Lower lobe of right lung (tissue), 2 donors: ENCODE results near the gene SLC12A4. TPM values are rescaled to one million over a fixed set of nuclear protein-coding genes. Genes with fewer than 3 reads are reported as not detected.

Experiments
- ATAC-seq, 2 donors: fragments of 200-7000 bp; cut with Tn5 transposase; one replicate each; pipeline ENCODE4 v1.9.1; 2020 to 2022; ENCODE audit warnings: mild to moderate bottlenecking in 2 of 2, moderate library complexity in 2 of 2
- DNase-seq: peaks from one replicate; pipeline ENCODE4 v3.0.0-alpha.2; 2020
- H3K27ac ChIP-seq: fragments of 200-600 bp; one replicate; pipeline ENCODE4 v1.8.0; 2022
- H3K27me3 ChIP-seq: fragments of 200-600 bp; one replicate; pipeline ENCODE4 v1.8.0; 2022; ENCODE audit warnings: low read depth
- H3K36me3 ChIP-seq: fragments of 200-600 bp; one replicate; pipeline ENCODE4 v1.8.0; 2022; ENCODE audit warnings: mild to moderate bottlenecking
- H3K4me1 ChIP-seq: fragments of 200-600 bp; one replicate; pipeline ENCODE4 v1.8.0; 2022
- H3K4me3 ChIP-seq: fragments of 200-600 bp; one replicate; pipeline ENCODE4 v1.8.0; 2022; ENCODE audit warnings: mild to moderate bottlenecking
- H3K9me3 ChIP-seq: fragments of 200-600 bp; one replicate; pipeline ENCODE4 v1.8.0; 2022
- intact Hi-C: fragments of 100-400 bp; cut with DNase I; formaldehyde crosslinking; loops from one replicate; pipeline ENCODE4 v1.11.0; 2022
- total RNA-seq: library from RNA; stranded (reverse); fragmentation: NEBNext Ultra II Directional; extraction: Animal tissue kit (Norgen Biotek cat#: 25700); gene quantifications from one replicate; pipeline ENCODE4 v1.2.1, GENCODE V29; 2021
- TF ChIP-seq, protein P1 (sequence below): fragments of 200-600 bp; IDR thresholded peaks from one replicate; pipeline ENCODE4 v1.8.0; 2022; ENCODE audit warnings: antibody characterized with exemption, mild to moderate bottlenecking
- donor health status: DM: no; HTN: yes; CAD: no; lungs with severe emphysema.

SLC12A4 gene
- total RNA-seq, 1 donor from 2014 or later: 80.3 TPM

DNA sequence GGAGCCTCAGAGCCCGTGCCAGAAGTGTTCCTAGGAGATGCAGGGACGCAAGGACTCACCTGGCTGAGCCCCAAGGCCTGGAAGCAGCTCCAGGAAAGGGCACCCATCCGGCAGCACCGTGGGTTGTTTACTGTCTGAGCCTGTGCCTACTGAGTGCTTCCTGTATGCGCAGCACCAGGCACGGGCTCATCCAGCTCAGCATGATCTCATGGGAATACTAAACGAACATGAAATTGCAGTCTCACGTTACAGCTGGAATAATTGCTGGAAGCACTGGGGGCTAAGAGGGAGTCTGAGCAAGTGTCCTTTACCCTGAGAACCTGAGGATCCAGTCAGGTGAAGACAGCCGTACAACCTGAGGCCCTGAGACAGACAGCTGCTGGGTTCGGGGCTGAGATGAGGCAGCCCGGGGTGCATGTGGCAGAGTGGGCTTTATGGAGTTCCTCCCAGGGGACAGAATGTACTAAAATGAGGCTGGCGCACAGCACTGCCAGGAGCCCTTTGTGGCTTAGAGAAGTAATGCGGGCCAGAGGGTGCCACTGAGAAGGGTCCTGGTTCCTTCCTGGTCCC, 42.2 kb downstream of the SLC12A4 start:
- peak; percentile 58 for DNase-seq
- peaks cover 59% of the 10 kb centered on the region for H3K36me3 ChIP-seq

DNA sequence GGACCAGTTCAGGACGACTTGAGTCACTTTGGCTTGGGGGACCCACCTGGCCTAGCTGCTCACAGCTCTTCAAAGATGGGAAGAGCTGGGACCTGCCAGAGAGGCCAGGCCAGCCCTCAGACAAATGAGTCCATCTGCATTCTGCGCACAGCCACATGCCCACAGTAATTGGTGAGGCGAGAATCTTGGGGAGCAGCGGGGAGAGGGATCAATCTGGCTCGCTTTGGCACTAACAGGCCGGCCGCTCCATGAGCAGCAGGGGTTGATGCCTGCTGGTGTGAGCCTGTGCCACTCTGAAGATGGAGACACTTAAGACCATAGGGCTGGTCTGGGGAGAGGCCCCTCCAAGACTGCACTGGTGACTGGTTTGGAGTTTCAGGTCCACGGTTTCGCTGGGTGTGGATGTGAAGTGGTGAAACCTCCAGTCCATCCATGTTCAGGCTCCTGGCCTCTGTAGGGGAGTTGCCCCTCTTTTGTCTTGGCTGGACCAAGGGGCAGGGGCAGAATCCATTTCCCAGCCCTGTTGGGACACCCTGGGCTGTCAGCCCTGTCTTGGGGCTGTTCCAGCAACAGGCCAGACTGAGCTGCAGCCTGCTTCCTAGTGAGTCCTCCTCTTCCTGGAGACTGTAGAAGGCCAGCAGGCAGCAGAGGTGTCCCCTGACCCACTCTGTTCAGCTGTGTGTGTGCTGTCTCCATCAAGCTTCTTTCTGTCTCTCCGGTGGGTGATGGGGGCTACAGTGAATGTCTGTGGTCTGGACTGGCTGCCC, 44.1 kb downstream of the SLC12A4 start:
- no peaks in the 10 kb centered on the region for H3K27me3 ChIP-seq
- H3K36me3 ChIP-seq: peaks cover 58% of the 10 kb centered on the region
- DNase-seq: no peak
- H3K9me3 ChIP-seq: no peaks in the 10 kb centered on the region
- no peak for ATAC-seq
- intact Hi-C loops: no loop called here
- H3K4me3 ChIP-seq: no peak overlapping the region
- no peak overlapping the region for H3K27ac ChIP-seq
- peaks cover 31% of the 10 kb centered on the region for H3K4me1 ChIP-seq
- TF ChIP-seq, protein P1, sequence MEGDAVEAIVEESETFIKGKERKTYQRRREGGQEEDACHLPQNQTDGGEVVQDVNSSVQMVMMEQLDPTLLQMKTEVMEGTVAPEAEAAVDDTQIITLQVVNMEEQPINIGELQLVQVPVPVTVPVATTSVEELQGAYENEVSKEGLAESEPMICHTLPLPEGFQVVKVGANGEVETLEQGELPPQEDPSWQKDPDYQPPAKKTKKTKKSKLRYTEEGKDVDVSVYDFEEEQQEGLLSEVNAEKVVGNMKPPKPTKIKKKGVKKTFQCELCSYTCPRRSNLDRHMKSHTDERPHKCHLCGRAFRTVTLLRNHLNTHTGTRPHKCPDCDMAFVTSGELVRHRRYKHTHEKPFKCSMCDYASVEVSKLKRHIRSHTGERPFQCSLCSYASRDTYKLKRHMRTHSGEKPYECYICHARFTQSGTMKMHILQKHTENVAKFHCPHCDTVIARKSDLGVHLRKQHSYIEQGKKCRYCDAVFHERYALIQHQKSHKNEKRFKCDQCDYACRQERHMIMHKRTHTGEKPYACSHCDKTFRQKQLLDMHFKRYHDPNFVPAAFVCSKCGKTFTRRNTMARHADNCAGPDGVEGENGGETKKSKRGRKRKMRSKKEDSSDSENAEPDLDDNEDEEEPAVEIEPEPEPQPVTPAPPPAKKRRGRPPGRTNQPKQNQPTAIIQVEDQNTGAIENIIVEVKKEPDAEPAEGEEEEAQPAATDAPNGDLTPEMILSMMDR: no peak

More for the DNA sequence above, 42.2 kb downstream of the SLC12A4 start:
- Histone ChIP-seq H3K27me3 (no peaks in the 10 kb centered on the region), H3K9me3 (no peaks in the 10 kb centered on the region), H3K4me1 (peaks cover 31% of the 10 kb centered on the region), H3K4me3 (no peak overlapping the region), H3K27ac (peak overlapping the region; percentile 56)
- peak in 1 of 2 donors; percentile 18 for ATAC-seq
- TF ChIP-seq, protein P1: no peak
- intact Hi-C loops: no loop called here

DNA sequence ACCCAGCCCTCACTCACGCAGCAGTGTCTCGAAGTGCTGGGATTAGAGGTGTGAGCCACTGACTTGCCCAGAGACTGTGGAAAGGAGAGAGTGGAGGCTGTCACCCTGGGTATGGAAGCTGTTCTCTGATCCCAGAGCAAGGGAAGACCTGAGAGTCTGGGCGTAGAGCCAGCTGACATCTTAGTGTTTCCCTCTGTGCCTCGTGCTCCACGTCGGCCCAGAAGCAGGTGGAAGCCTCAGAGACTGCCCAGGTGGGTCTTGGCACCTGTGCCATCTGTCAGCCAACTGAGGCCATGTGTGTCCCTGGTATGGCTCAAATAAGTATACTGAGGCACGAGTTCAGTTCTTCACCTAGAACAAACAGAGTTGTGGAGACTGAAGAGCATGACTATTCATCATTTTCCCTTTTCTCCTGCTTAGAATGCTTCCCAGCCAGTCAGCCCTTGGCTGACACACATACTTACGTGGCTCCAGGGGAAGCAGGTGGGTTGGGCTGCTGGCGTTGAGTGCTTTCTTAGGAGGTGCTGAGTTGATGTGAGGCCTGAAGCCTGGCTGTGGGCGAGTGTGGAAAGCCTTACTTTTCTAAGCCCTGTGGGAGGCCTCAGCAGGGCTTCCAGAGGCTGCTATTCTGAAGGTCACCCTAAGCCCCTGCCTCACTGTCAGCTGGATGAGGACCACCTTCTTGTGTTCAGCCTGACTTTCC, 44.9 kb downstream of the SLC12A4 start:
- Histone ChIP-seq H3K36me3 (peaks cover 52% of the 10 kb centered on the region), H3K27me3 (no peaks in the 10 kb centered on the region), H3K4me3 (no peak overlapping the region), H3K9me3 (no peaks in the 10 kb centered on the region), H3K4me1 (peaks cover 31% of the 10 kb centered on the region), H3K27ac (no peak overlapping the region)
- intact Hi-C loops: no loop called here
- ATAC-seq: no peak
- no peak for DNase-seq
- TF ChIP-seq, protein P1: no peak

DNA sequence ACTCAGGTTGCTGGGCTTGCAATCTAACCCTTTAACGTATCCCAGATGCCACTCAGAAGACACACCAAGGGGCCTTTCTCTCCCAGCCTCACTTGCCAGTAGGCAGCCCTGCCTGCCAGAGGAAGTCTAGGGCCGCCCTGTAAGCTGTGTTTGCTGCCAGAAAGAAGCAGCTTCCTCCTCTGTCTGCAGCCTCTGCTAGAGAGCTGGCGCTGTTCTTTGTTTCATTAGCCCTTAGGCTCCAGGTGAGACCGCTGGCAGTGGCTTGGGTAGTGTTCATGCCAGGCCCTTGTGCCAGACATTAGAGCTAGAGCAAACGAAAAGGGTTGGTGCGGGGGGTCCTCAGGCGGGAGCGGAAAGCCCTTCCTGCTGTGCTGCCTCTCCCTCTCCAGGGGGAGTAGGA, 45.7 kb downstream of the SLC12A4 start:
- Histone ChIP-seq H3K4me3 (no peak overlapping the region), H3K27me3 (no peaks in the 10 kb centered on the region), H3K9me3 (no peaks in the 10 kb centered on the region), H3K27ac (no peak overlapping the region), H3K4me1 (peaks cover 38% of the 10 kb centered on the region), H3K36me3 (peaks cover 46% of the 10 kb centered on the region)
- TF ChIP-seq, protein P1: no peak
- ATAC-seq (no peak), DNase-seq (no peak)
- intact Hi-C loops: no loop called here

DNA sequence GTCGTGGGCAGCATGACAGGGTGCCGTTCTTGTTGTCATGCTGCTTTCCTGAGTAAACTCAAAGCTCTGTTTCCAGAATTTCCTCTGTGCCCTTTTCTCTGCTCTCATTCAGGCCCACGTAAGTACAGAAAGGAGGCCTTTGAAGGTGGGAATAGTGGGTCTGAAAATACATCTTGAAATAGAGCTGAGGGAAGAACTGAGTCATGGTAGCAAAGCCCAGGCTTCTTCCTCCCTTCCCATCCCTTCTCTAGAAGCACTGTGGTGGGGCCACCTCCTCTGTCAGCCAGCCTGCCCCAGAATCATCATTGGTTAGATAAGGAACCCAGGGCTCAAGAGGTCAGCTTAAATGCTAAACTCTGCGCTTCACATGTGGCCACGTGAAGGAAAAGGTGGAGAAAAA, 46.2 kb downstream of the SLC12A4 start:
- Histone ChIP-seq H3K27ac (no peak overlapping the region), H3K4me3 (no peak overlapping the region), H3K9me3 (no peaks in the 10 kb centered on the region), H3K27me3 (no peaks in the 10 kb centered on the region), H3K36me3 (peaks cover 41% of the 10 kb centered on the region), H3K4me1 (peaks cover 43% of the 10 kb centered on the region)
- DNase-seq (no peak), ATAC-seq (no peak)
- intact Hi-C loops: no loop called here
- TF ChIP-seq, protein P1: no peak
